Dermis blood vessel endothelial cell (primary cell): ENCODE data around the gene PIPOX. TPM values are rescaled to one million over a fixed set of nuclear protein-coding genes. Genes with fewer than 3 reads are reported as not detected.

ENCODE experiments used
- DNase-seq: peaks from one replicate; pipeline ENCODE4 v3.0.0; 2010
- total RNA-seq: library from RNA; depleted of rRNA; stranded (reverse); fragments of >200 nt; gene quantifications from 2 replicates; pipeline ENCODE4 v1.2.3, GENCODE V29; 2014

The PIPOX gene
- total RNA-seq, 1 donor from 2014 or later, result 3.1 TPM

DNA sequence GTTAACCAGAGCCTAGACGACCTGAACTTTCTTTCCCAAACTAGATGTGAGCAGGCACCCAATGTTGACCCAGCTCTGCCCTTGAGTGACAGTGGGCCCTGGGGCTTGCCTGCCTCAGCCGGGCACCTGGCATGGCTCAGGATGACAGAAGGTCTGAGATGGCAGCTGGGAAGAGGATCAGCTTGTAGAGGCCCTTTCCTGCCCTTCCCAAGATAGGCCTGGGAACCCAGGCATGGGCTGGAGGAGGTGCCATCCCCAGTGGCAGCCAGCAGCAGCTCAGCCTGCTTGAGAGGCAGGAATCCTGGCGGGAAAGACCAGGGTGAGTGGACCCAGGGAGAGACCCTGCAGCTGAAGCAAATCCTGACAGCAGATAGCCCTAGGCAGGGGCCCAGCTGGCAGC is 59.1 kb downstream of the PIPOX start:
- DNase-seq, result no peak

DNA sequence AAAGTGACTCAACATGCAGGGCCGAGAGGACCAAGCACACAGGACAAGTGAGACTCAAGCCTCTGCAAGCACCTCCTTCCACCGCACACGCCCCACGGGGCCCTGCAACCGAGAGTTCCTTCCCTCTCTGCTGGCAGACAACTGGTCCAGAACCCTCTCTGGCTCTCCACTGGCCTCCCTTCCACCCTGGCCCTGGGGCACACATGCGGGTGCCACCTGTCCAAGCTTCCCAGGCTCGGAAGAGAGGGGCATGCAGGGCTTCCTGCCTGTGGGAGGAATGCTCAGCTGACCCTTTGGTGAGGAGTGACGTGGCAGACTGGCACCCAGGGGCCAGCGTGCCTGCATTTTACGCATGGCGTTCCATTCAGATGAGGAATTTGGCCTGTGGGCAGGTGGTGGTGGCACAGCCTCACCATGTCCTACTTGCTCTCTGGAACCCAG is 59.8 kb downstream of the PIPOX start:
- no peak for DNase-seq

DNA sequence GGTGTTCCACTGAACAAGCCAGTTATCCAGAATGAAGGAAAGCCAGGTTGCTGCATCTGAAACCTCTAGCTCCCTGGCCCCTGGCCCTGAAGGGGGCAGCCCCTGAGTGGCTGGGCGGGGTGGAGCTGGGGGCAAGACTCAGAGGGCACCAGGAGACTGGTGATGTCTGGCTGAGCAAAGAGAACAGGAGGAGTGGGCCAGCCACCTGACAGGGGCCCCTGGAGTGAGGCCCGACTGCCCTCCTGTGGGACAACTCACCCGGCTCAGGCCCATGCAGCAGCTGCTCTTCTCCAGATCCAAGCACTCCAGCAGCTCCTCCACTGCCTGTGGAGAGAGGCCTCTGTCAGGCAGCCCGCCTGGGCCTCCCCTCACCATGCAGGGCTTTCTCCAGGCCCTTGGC is 60.4 kb downstream of the PIPOX start:
- DNase-seq, result no peak

Other genes starting within 250 kb of the PIPOX start
- gene FAM222B, start 200.4 kb upstream of the PIPOX start, total RNA-seq, result 9.5 and 14.6 TPM in 2 replicates
- 37.8 and 49.1 TPM in 2 replicates for gene ERAL1, start 188.1 kb upstream of the PIPOX start, total RNA-seq
- gene FLOT2, start 145.4 kb upstream of the PIPOX start, total RNA-seq, result 130 and 195 TPM in 2 replicates
- 18.7 and 20.5 TPM in 2 replicates for gene DHRS13, start 140.1 kb upstream of the PIPOX start, total RNA-seq
- 16.8 and 25.8 TPM in 2 replicates for gene PHF12, start 91.6 kb upstream of the PIPOX start, total RNA-seq
- gene SEZ6, start 37.1 kb upstream of the PIPOX start, total RNA-seq, result not detected in 2 replicates
- gene MYO18A, start 137.3 kb downstream of the PIPOX start, total RNA-seq, result 42.4 and 47.4 TPM in 2 replicates
- not detected in 2 replicates for gene CRYBA1, start 203.7 kb downstream of the PIPOX start, total RNA-seq